H7 (cell line): Measurements from ENCODE around the gene TRPM5. TPM values are rescaled to one million over a fixed set of nuclear protein-coding genes. Genes with fewer than 3 reads are reported as not detected.

Source experiments
- DNase-seq: peaks from one replicate; pipeline ENCODE4 v3.0.0; 2012
- H3K27me3 ChIP-seq: 2 replicates; pipeline ENCODE4 v1.6.0; 2011; ENCODE audit warnings: mild to moderate bottlenecking, low read length; ENCODE audit not compliant: control insufficient read depth, insufficient read depth
- H3K36me3 ChIP-seq: replicated peaks from 2 replicates; pipeline ENCODE4 v1.5.1; 2011; ENCODE audit warnings: low read length; ENCODE audit not compliant: control insufficient read depth, insufficient read depth
- H3K4me3 ChIP-seq: 2 replicates; pipeline ENCODE4 v1.5.1; 2011; ENCODE audit warnings: low read depth, mild to moderate bottlenecking, control low read depth, low read length, moderate library complexity; ENCODE audit not compliant: insufficient read depth
- total RNA-seq: library from RNA; depleted of rRNA; stranded (reverse); fragments of >200 nt; shearing (Covaris generic); gene quantifications from 2 replicates; pipeline ENCODE4 v1.2.3, GENCODE V29; 2014

Gene TRPM5
- total RNA-seq, 1 experiment from 2014 or later = not detected

- no peaks in the 10 kb centered on the region for H3K27me3 ChIP-seq
- no peak for DNase-seq
- peaks cover 2% of the 10 kb centered on the region for H3K36me3 ChIP-seq
- no peak overlapping the region for H3K4me3 ChIP-seq
Measured at GRCh38 chr11:2406451-2406850, 37.9 kb downstream of the TRPM5 start.

- no peak for DNase-seq
- Histone ChIP-seq H3K4me3 (no peak overlapping the region), H3K36me3 (peaks cover 2% of the 10 kb centered on the region), H3K27me3 (no peaks in the 10 kb centered on the region)
Measured at GRCh38 chr11:2404735-2405196, 39.5 kb downstream of the TRPM5 start.

GRCh38 chr11:2402890-2403645 lies 41.2 kb downstream of the TRPM5 start:
- H3K36me3 ChIP-seq = peaks cover 2% of the 10 kb centered on the region
- no peaks in the 10 kb centered on the region for H3K27me3 ChIP-seq
- H3K4me3 ChIP-seq = no peak overlapping the region
- no peak for DNase-seq

- DNase-seq = no peak
- Histone ChIP-seq H3K27me3 (no peaks in the 10 kb centered on the region), H3K36me3 (peaks cover 3% of the 10 kb centered on the region), H3K4me3 (no peak overlapping the region)
Measured at GRCh38 chr11:2402106-2402505, 42.2 kb downstream of the TRPM5 start.

GRCh38 chr11:2401436-2401984 lies 42.8 kb downstream of the TRPM5 start:
- DNase-seq = no peak
- peaks cover 3% of the 10 kb centered on the region for H3K36me3 ChIP-seq
- no peaks in the 10 kb centered on the region for H3K27me3 ChIP-seq
- H3K4me3 ChIP-seq = peak overlapping the region; percentile 99

GRCh38 chr11:2400762-2401435 lies 43.4 kb downstream of the TRPM5 start:
- H3K4me3 ChIP-seq = peak overlapping the region; percentile 99
- H3K36me3 ChIP-seq = peaks cover 3% of the 10 kb centered on the region
- DNase-seq = no peak
- no peaks in the 10 kb centered on the region for H3K27me3 ChIP-seq

GRCh38 chr11:2400069-2400761 lies 44.1 kb downstream of the TRPM5 start, which contains the start of gene TSSC4:
Gene TSSC4, plus strand, starts transcription at chr11:2400750. Its CDS starts 1,884 bp downstream, at chr11:2402634.
- Histone ChIP-seq H3K4me3 (peak within 1 kb of the TSS; percentile 99), H3K36me3 (peaks cover 6% of the 10 kb centered on the region), H3K27me3 (no peaks in the 10 kb centered on the region)
- peak; percentile 100 for DNase-seq

- Histone ChIP-seq H3K4me3 (peak overlapping the region; percentile 76), H3K36me3 (peaks cover 6% of the 10 kb centered on the region), H3K27me3 (no peaks in the 10 kb centered on the region)
- DNase-seq = peak; percentile 89
Measured at GRCh38 chr11:2399488-2400068, 44.7 kb downstream of the TRPM5 start.

- DNase-seq = peak; percentile 71
- Histone ChIP-seq H3K36me3 (peaks cover 6% of the 10 kb centered on the region), H3K4me3 (no peak overlapping the region), H3K27me3 (no peaks in the 10 kb centered on the region)
Measured at GRCh38 chr11:2398664-2399355, 45.5 kb downstream of the TRPM5 start.

- DNase-seq = no peak
- Histone ChIP-seq H3K36me3 (peaks cover 4% of the 10 kb centered on the region), H3K4me3 (no peak overlapping the region), H3K27me3 (no peaks in the 10 kb centered on the region)
Measured at GRCh38 chr11:2397005-2397404, 47.3 kb downstream of the TRPM5 start.

GRCh38 chr11:2396471-2396870 lies 47.8 kb downstream of the TRPM5 start:
- peaks cover 4% of the 10 kb centered on the region for H3K36me3 ChIP-seq
- no peak overlapping the region for H3K4me3 ChIP-seq
- H3K27me3 ChIP-seq = no peaks in the 10 kb centered on the region
- DNase-seq = no peak

GRCh38 chr11:2395856-2396255 lies 48.5 kb downstream of the TRPM5 start:
- Histone ChIP-seq H3K4me3 (no peak overlapping the region), H3K27me3 (no peaks in the 10 kb centered on the region), H3K36me3 (peaks cover 4% of the 10 kb centered on the region)
- DNase-seq = no peak

GRCh38 chr11:2395211-2395730 lies 49.0 kb downstream of the TRPM5 start:
- no peak for DNase-seq

GRCh38 chr11:2394818-2395105 lies 49.6 kb downstream of the TRPM5 start:
- H3K27me3 ChIP-seq = no peaks in the 10 kb centered on the region

More at GRCh38 chr11:2395211-2395730, 49.0 kb downstream of the TRPM5 start:
- H3K27me3 ChIP-seq = no peaks in the 10 kb centered on the region
- peaks cover 4% of the 10 kb centered on the region for H3K36me3 ChIP-seq
- H3K4me3 ChIP-seq = no peak overlapping the region

More at GRCh38 chr11:2394818-2395105, 49.6 kb downstream of the TRPM5 start:
- peaks cover 4% of the 10 kb centered on the region for H3K36me3 ChIP-seq
- H3K4me3 ChIP-seq = no peak overlapping the region
- DNase-seq = no peak
